Erythroblast (primary cell): ENCODE data around the gene HPCAL1.

ENCODE experiments used
- GATA1 ChIP-seq: IDR thresholded peaks from 2 replicates; pipeline ENCODE4 v1.6.1; 2011; ENCODE audit warnings: low read depth, mild to moderate bottlenecking, control low read depth, low read length, moderate library complexity
- POLR2A ChIP-seq: IDR thresholded peaks from 2 replicates; pipeline ENCODE4 v1.6.1; 2011; ENCODE audit warnings: mild to moderate bottlenecking, low read length

- no peak for TF ChIP-seq POLR2A
- TF ChIP-seq GATA1: no peak
These were observed 86.4 kb downstream of the HPCAL1 start for GRCh38 chr2:10388954-10389560.
